H1 (cell line): ENCODE results near the gene MLPH. TPM values are rescaled to one million over a fixed set of nuclear protein-coding genes. Genes with fewer than 3 reads are reported as not detected.

Experiments
- CTCF ChIA-PET: fragments of 300-600 bp; sonication (Branson Sonifier 250); formaldehyde crosslinking; loops from one replicate; lab custom pipeline; 2021; ENCODE audit not compliant: partially characterized antibody; lab: Charles Lee
- POLR2A ChIA-PET: fragments of 300-600 bp; sonication (Branson Sonifier 250); formaldehyde crosslinking; loops from one replicate; lab custom pipeline; 2021; ENCODE audit warnings: inconsistent platforms; ENCODE audit not compliant: partially characterized antibody; lab: Charles Lee
- DNase-seq, 2 experiments: peaks; one replicate each; pipeline versions ENCODE4 v3.0.0 to v3.0.0-alpha.2; 2010 to 2022; ENCODE audit warnings: low spot score in 2 of 2, low read depth in 1 of 2, mixed read lengths in 1 of 2
- FAIRE-seq: peaks from 2 replicates; lab custom pipeline; 2011; peaks lifted over from hg19 to GRCh38; lab: Jason Lieb, UNC
- H2AFZ ChIP-seq: 2 replicates; pipeline ENCODE4 v1.8.1; 2012; ENCODE audit warnings: low read length, inconsistent platforms
- H2AK5ac ChIP-seq: 2 replicates; pipeline ENCODE4 v1.6.1; 2013; ENCODE audit warnings: low read depth, low read length
- H2BK120ac ChIP-seq: replicated peaks from 2 replicates; pipeline ENCODE3; 2013; ENCODE audit warnings: low read depth, low read length, inconsistent platforms
- H2BK12ac ChIP-seq: 2 replicates; pipeline ENCODE4 v1.6.1; 2013; ENCODE audit warnings: low read depth, low read length
- H2BK15ac ChIP-seq: 2 replicates; pipeline ENCODE4 v1.6.1; 2013; ENCODE audit warnings: low read length
- H2BK20ac ChIP-seq: 2 replicates; pipeline ENCODE4 v1.6.1; 2013; ENCODE audit warnings: low read length
- H2BK5ac ChIP-seq: 2 replicates; pipeline ENCODE4 v1.6.1; 2013; ENCODE audit warnings: low read depth, low read length
- H3K14ac ChIP-seq: 2 replicates; pipeline ENCODE4 v1.6.1; 2013; ENCODE audit warnings: inconsistent platforms; ENCODE audit not compliant: insufficient read length
- H3K18ac ChIP-seq: 2 replicates; pipeline ENCODE4 v1.6.1; 2013; ENCODE audit warnings: low read length; ENCODE audit errors: extremely low read depth
- H3K23ac ChIP-seq: 2 replicates; pipeline ENCODE4 v1.6.1; 2013; ENCODE audit warnings: inconsistent platforms; ENCODE audit not compliant: insufficient read length
- H3K23me2 ChIP-seq: 2 replicates; pipeline ENCODE4 v1.6.1; 2013; ENCODE audit warnings: low read depth, low read length
- H3K27ac ChIP-seq: 2 replicates; pipeline ENCODE4 v1.6.1; 2011; ENCODE audit warnings: low read depth, low read length, inconsistent platforms
- H3K27me3 ChIP-seq, 4 experiments: replicated peaks in 1 of 4; 1 replicate in 1 of 4; 2 replicates in 3 of 4; pipeline versions ENCODE4 v1.6.1 to v1.8.1; 2011 to 2013; ENCODE audit warnings: low read length in 3 of 4, mild to moderate bottlenecking in 3 of 4, inconsistent platforms in 2 of 4, mixed read lengths in 2 of 4, moderate library complexity in 1 of 4; ENCODE audit not compliant: control insufficient read depth in 3 of 4, insufficient read depth in 3 of 4; ENCODE audit errors: extremely low read depth in 1 of 4
- H3K36me3 ChIP-seq, 4 experiments: 2 replicates each; pipeline versions ENCODE4 v1.6.1 to v1.8.1; 2011 to 2013; ENCODE audit warnings: mild to moderate bottlenecking in 4 of 4, low read length in 3 of 4, moderate library complexity in 2 of 4, control low read depth in 1 of 4, inconsistent platforms in 1 of 4; ENCODE audit not compliant: insufficient read depth in 4 of 4, control insufficient read depth in 2 of 4
- H3K4ac ChIP-seq: replicated peaks from 2 replicates; pipeline ENCODE3; 2013; ENCODE audit warnings: low read length, low read depth, mixed read lengths, inconsistent platforms; ENCODE audit not compliant: insufficient read length
- H3K4me1 ChIP-seq, 4 experiments: replicated peaks in 1 of 4; 1 replicate in 1 of 4; 2 replicates in 3 of 4; pipeline versions ENCODE4 v1.6.1 to v1.8.1; 2011 to 2013; ENCODE audit warnings: low read length in 3 of 4, inconsistent platforms in 2 of 4, mixed read lengths in 1 of 4; ENCODE audit not compliant: insufficient read depth in 4 of 4, control insufficient read depth in 3 of 4
- H3K4me2 ChIP-seq, 2 experiments: 2 replicates each; pipeline versions ENCODE4 v1.6.1 to v1.8.1; 2011 to 2013; ENCODE audit warnings: low read depth in 2 of 2, low read length in 2 of 2, control low read depth in 1 of 2, inconsistent platforms in 1 of 2, mild to moderate bottlenecking in 1 of 2; ENCODE audit not compliant: insufficient read depth in 1 of 2
- H3K4me3 ChIP-seq, 4 experiments: fragments of 200-600, 300-600 bp in 1 of 4; sonication (generic), shearing (Covaris generic), sonication (Bioruptor Twin) in 1 of 4; 2 replicates each; pipeline versions ENCODE4 v1.5.1 to v1.8.1; 2011 to 2016; ENCODE audit warnings: low read length in 4 of 4, low read depth in 3 of 4, control low read depth in 2 of 4, inconsistent platforms in 2 of 4, mild to moderate bottlenecking in 2 of 4, mixed read lengths in 1 of 4, moderate library complexity in 1 of 4; ENCODE audit not compliant: insufficient read depth in 2 of 4; ENCODE audit errors: extremely low read depth in 1 of 4
- H3K56ac ChIP-seq: replicated peaks from 2 replicates; pipeline ENCODE3; 2013; ENCODE audit warnings: low read depth, mild to moderate bottlenecking, mixed read lengths, low read length, inconsistent platforms; ENCODE audit not compliant: insufficient read length
- H3K79me1 ChIP-seq: 2 replicates; pipeline ENCODE4 v1.6.1; 2013; ENCODE audit warnings: low read depth, low read length, control low read depth
- H3K79me2 ChIP-seq, 2 experiments: 2 replicates each; pipeline versions ENCODE4 v1.6.1 to v1.8.1; 2012 to 2013; ENCODE audit warnings: low read length in 2 of 2, mild to moderate bottlenecking in 2 of 2, inconsistent platforms in 1 of 2; ENCODE audit not compliant: insufficient read depth in 2 of 2, control insufficient read depth in 1 of 2
- H3K9ac ChIP-seq, 4 experiments: replicated peaks in 1 of 4; 1 replicate in 1 of 4; 2 replicates in 3 of 4; pipeline versions ENCODE4 v1.6.1 to v1.8.1; 2011 to 2013; ENCODE audit warnings: low read depth in 3 of 4, low read length in 3 of 4, control low read depth in 2 of 4, mild to moderate bottlenecking in 2 of 4, moderate library complexity in 2 of 4, inconsistent platforms in 1 of 4; ENCODE audit errors: extremely low read depth in 1 of 4
- H3K9me3 ChIP-seq, 2 experiments: 2 replicates each; pipeline versions ENCODE4 v1.6.1 to v1.8.1; 2012 to 2013; ENCODE audit warnings: mild to moderate bottlenecking in 2 of 2, moderate library complexity in 2 of 2, control low read depth in 1 of 2, inconsistent platforms in 1 of 2, low read depth in 1 of 2, low read length in 1 of 2, mixed read lengths in 1 of 2; ENCODE audit not compliant: insufficient read depth in 2 of 2
- H4K20me1 ChIP-seq, 2 experiments: replicated peaks in 1 of 2; 2 replicates each; pipeline versions ENCODE3 to v1.8.1; 2011 to 2013; ENCODE audit warnings: inconsistent platforms in 2 of 2, low read length in 2 of 2, mild to moderate bottlenecking in 1 of 2; ENCODE audit not compliant: insufficient read depth in 2 of 2, control insufficient read depth in 1 of 2
- H4K5ac ChIP-seq: 2 replicates; pipeline ENCODE4 v1.6.1; 2013; ENCODE audit warnings: low read length, low read depth, mixed read lengths, inconsistent platforms; ENCODE audit not compliant: insufficient read length
- H4K8ac ChIP-seq: 2 replicates; pipeline ENCODE4 v1.8.0; 2013; ENCODE audit warnings: mild to moderate bottlenecking, moderate library complexity, low read length, inconsistent platforms; ENCODE audit not compliant: insufficient read depth; ENCODE audit errors: extremely low read depth
- H4K91ac ChIP-seq: replicated peaks from 2 replicates; pipeline ENCODE3; 2013; ENCODE audit warnings: low read length, mixed read lengths, inconsistent platforms; ENCODE audit not compliant: insufficient read length
- CBX8 ChIP-seq: fragments of 300-800, 300-1000 bp; sonication (generic); IDR thresholded peaks from 2 replicates; pipeline ENCODE4 v1.7.1; 2016; ENCODE audit warnings: low read depth, low read length, borderline replicate concordance
- GTF2F1 ChIP-seq: IDR thresholded peaks from 2 replicates; pipeline ENCODE4 v1.6.1; 2012; ENCODE audit warnings: low read depth, low read length, improper control_type of control experiment, borderline replicate concordance
- POLR2A ChIP-seq, 2 experiments: IDR thresholded peaks; 1 replicate in 1 of 2; 2 replicates in 1 of 2; pipeline ENCODE4 v1.6.1; 2011; ENCODE audit warnings: low read depth in 2 of 2, low read length in 2 of 2, mild to moderate bottlenecking in 2 of 2; ENCODE audit errors: control extremely low read depth in 1 of 2
- SIRT6 ChIP-seq: IDR thresholded peaks from one replicate; pipeline ENCODE4 v1.7.1; 2012; ENCODE audit warnings: low read length, inconsistent platforms
- WGBS, 2 experiments: shearing (Covaris generic) in 1 of 2; methylation state at CpG; one replicate each; pipeline versions ENCODE4 v1.1.6 to v1.1.7; 2013 to 2015; ENCODE audit warnings: low lambda C conversion rate in 2 of 2, mixed read lengths in 2 of 2, inconsistent platforms in 1 of 2, low coverage in 1 of 2, missing lambda C conversion rate in 1 of 2; ENCODE audit not compliant: insufficient replicate concordance in 2 of 2, insufficient coverage in 1 of 2, insufficient read length in 1 of 2; ENCODE audit errors: extremely low coverage in 1 of 2, missing lambda C conversion rate in 1 of 2; 5-methylcytosine and 5-hydroxymethylcytosine counted together
- polyA plus RNA-seq, 7 experiments: library from polyadenylated mRNA; depleted of rRNA in 3 of 7; stranded (reverse) in 5 of 7; unstranded in 2 of 7; fragments of >200 nt in 5 of 7; fragments of 200-250 nt in 2 of 7; gene quantifications; 1 replicate in 5 of 7; 2 replicates in 1 of 7; 4 replicates in 1 of 7; pipeline versions ENCODE4 v1.2.1 to v1.2.3, GENCODE V29; 2011 to 2013; ENCODE audit warnings: missing spikeins in 2 of 7, mixed read lengths in 2 of 7
- total RNA-seq: library from RNA; stranded (reverse); fragmentation: NEBNext Ultra II Directional; extraction: Animal tissue kit (Norgen Biotek cat#: 25700); gene quantifications from 2 replicates; pipeline ENCODE4 v1.2.1, GENCODE V29; 2021
- TF ChIP-seq, protein P1 (sequence below): IDR thresholded peaks from 2 replicates; pipeline ENCODE4 v1.6.1; 2011; ENCODE audit warnings: low read depth, mild to moderate bottlenecking, low read length; ENCODE audit not compliant: insufficient read depth

The MLPH gene
- total and polyA plus RNA-seq, 2 of the 8 experiments (the other 6 are each of a cell fraction or from before 2014, with no cell fraction given): 12.7 to 17.0 TPM

DNA sequence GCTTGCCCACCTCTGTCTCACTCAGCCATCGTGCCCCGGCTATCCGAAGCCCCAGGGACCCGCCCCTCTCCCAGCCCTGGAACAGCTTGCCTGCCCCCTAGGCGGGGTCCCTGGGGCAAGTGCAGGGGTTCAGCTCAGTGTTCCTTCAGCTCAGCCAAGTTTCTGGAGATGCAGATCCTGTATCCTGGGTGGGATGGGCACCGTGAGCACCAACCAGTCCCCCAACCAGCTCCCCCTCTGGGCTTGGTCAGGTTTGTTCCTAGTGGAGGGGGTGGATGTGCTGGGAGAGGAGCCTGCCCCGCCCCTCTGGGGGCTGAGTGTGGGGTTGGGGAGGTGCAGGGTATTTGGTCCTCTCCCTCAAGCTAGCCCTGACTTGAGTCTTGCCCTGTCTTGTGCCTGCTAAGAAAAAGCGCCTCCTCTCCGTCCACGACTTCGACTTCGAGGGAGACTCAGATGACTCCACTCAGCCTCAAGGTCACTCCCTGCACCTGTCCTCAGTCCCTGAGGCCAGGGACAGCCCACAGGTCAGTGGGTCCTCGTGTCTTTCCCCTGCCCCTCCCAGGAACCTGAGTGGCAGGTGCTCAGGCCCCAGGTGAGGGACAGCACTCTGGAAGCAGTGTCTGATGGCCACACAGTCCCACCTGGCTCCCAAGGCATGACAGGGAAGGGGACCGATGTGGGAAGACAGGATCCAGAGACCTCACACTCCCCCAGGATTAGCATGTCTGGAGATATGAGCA is 32.6 kb downstream of the MLPH start:
- no peak overlapping the region for H3K27ac ChIP-seq
- peaks cover 18% of the 10 kb centered on the region; the same call in 1 of the 2 replicates for H3K23me2 ChIP-seq
- H3K36me3 ChIP-seq: peaks cover 0 to 2% (median 0%) of the 10 kb centered on the region in 4 experiments; a peak in 1 of 8 replicates
- no peak overlapping the region for H3K4me2 ChIP-seq
- H3K18ac ChIP-seq: no peak overlapping the region
- ChIA-PET CTCF (interaction anchor here (0.8 to 3.0 kb wide), 6 partner anchors 10 to 226 kb away, joined by 3 to 14 read pairs (median 4); no protein-coding TSS in a partner anchor), POLR2A (interaction anchor here (0.9 to 3.1 kb wide), 2 partner anchors 13 to 53 kb away, joined by 3 to 9 read pairs; no protein-coding TSS in a partner anchor)
- H3K9ac ChIP-seq: no peak overlapping the region
- DNase-seq: no peak
- no peak overlapping the region for H2AFZ ChIP-seq
- no peak overlapping the region for H3K4me3 ChIP-seq
- no peaks in the 10 kb centered on the region for H3K9me3 ChIP-seq
- peaks cover 0 to 8% of the 10 kb centered on the region in 2 experiments for H4K20me1 ChIP-seq
- H4K91ac ChIP-seq: no peak overlapping the region
- H3K79me2 ChIP-seq: no peaks in the 10 kb centered on the region
- TF ChIP-seq GTF2F1 (no peak), CBX8 (no peak), POLR2A (IDR thresholded peaks at IDR 0.05; ENCODE audit: control extremely low read depth in 1 of 2, low read depth in 2 of 2, low read length in 2 of 2) (no peak), SIRT6 (no peak)
- TF ChIP-seq, protein P1, sequence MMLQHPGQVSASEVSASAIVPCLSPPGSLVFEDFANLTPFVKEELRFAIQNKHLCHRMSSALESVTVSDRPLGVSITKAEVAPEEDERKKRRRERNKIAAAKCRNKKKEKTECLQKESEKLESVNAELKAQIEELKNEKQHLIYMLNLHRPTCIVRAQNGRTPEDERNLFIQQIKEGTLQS: no peak
- no peak overlapping the region for H2BK120ac ChIP-seq
- H3K14ac ChIP-seq: no peak overlapping the region
- H2BK5ac ChIP-seq: no peak overlapping the region
- H3K56ac ChIP-seq: no peak overlapping the region
- no peak overlapping the region for H2BK20ac ChIP-seq
- H3K27me3 ChIP-seq: no peaks in the 10 kb centered on the region
- no peaks in the 10 kb centered on the region for H3K4me1 ChIP-seq
- no peak overlapping the region for H2BK15ac ChIP-seq
- no peak for FAIRE-seq
- no peak overlapping the region for H2BK12ac ChIP-seq
- 84% methylated on average over 14 of the region's 14 CpGs; no CpG with 5 or more reads in 1 of the 2 experiments for WGBS, 2 experiments
- H3K23ac ChIP-seq: no peak overlapping the region
- no peaks in the 10 kb centered on the region for H3K79me1 ChIP-seq
- no peak overlapping the region for H4K5ac ChIP-seq
- no peak overlapping the region for H2AK5ac ChIP-seq
- no peak overlapping the region for H4K8ac ChIP-seq
- H3K4ac ChIP-seq: no peak overlapping the region
